ENCODE data around the gene CPZ. TPM values are rescaled to one million over a fixed set of nuclear protein-coding genes. Genes with fewer than 3 reads are reported as not detected.
"Not testable (repeated sequence)": the region's sequence is repeated elsewhere in the genome, so short reads cannot be mapped to it uniquely, and the experiment has no call there.

CPZ gene
- total RNA-seq, 4 donors from 2014 or later = 0.32 to 4.2 (median 2.1) TPM

GRCh38 chr4:8634773-8635172 is 42.2 kb downstream of the CPZ start:
- not testable (repeated sequence) for H3K36me3 ChIP-seq, H3K4me1 ChIP-seq, H3K27me3 ChIP-seq, H3K9me3 ChIP-seq, H3K27ac ChIP-seq, H3K4me3 ChIP-seq
- DNase-seq (ENCODE audit: low spot score in 2 of 2) = peak in 1 of 2 donors; percentile 21
- 64% methylated on average over 7 of the region's 11 CpGs for WGBS

GRCh38 chr4:8635897-8636554 is 43.5 kb downstream of the CPZ start:
- not testable (repeated sequence) for H3K4me1 ChIP-seq; DNase-seq (ENCODE audit: low spot score in 2 of 2); H3K9me3 ChIP-seq; H3K36me3 ChIP-seq; H3K4me3 ChIP-seq; H3K27ac ChIP-seq; H3K27me3 ChIP-seq
- no CpG with 5 or more reads among the region's 29 CpGs for WGBS

- H3K4me3 ChIP-seq = no peak overlapping the region
- DNase-seq (ENCODE audit: low spot score in 2 of 2) = peak in 1 of 2 donors; percentile 36
- no peaks in the 10 kb centered on the region for H3K36me3 ChIP-seq
- H3K9me3 ChIP-seq = no peaks in the 10 kb centered on the region
- H3K4me1 ChIP-seq = no peaks in the 10 kb centered on the region
- WGBS = 97% methylated on average over 2 of the region's 2 CpGs
- TF ChIP-seq POLR2A (IDR thresholded peaks at IDR 0.05) (no peak), CTCF (IDR thresholded peaks at IDR 0.05) (no peak), POLR2AphosphoS5 (IDR thresholded peaks at IDR 0.05) (no peak), EP300 (IDR thresholded peaks at IDR 0.05) (no peak)
- no peak overlapping the region for H3K27ac ChIP-seq
- peaks cover 9% of the 10 kb centered on the region for H3K27me3 ChIP-seq
These were observed 45.0 kb downstream of the CPZ start for GRCh38 chr4:8637456-8637984.

GRCh38 chr4:8639021-8639420 is 46.5 kb downstream of the CPZ start:
- no peak overlapping the region for H3K27ac ChIP-seq
- H3K4me3 ChIP-seq = no peak overlapping the region
- no peak for TF ChIP-seq CTCF (IDR thresholded peaks at IDR 0.05)
- TF ChIP-seq POLR2A (IDR thresholded peaks at IDR 0.05) = no peak
- no peak for TF ChIP-seq EP300 (IDR thresholded peaks at IDR 0.05)
- no peak for TF ChIP-seq POLR2AphosphoS5 (IDR thresholded peaks at IDR 0.05)
- 66% methylated on average over 10 of the region's 10 CpGs for WGBS
- H3K27me3 ChIP-seq = peaks cover 9% of the 10 kb centered on the region
- no peaks in the 10 kb centered on the region for H3K4me1 ChIP-seq
- DNase-seq (ENCODE audit: low spot score in 2 of 2) = peak; percentile 18 to 48
- no peaks in the 10 kb centered on the region for H3K9me3 ChIP-seq
- no peaks in the 10 kb centered on the region for H3K36me3 ChIP-seq

GRCh38 chr4:8639777-8640720 is 47.5 kb downstream of the CPZ start:
- Histone ChIP-seq H3K36me3 (no peaks in the 10 kb centered on the region), H3K4me3 (no peak overlapping the region), H3K4me1 (no peaks in the 10 kb centered on the region), H3K27ac (no peak overlapping the region), H3K9me3 (no peaks in the 10 kb centered on the region), H3K27me3 (peaks cover 9% of the 10 kb centered on the region)
- TF ChIP-seq POLR2A (IDR thresholded peaks at IDR 0.05) (no peak), CTCF (IDR thresholded peaks at IDR 0.05) (no peak), POLR2AphosphoS5 (IDR thresholded peaks at IDR 0.05) (no peak), EP300 (IDR thresholded peaks at IDR 0.05) (no peak)
- 89% methylated on average over 22 of the region's 26 CpGs for whole genome bisulfite sequencing
- DNase-seq (ENCODE audit: low spot score in 2 of 2) = peak; percentile 36 to 65

GRCh38 chr4:8640816-8641215 is 48.3 kb downstream of the CPZ start:
- H3K9me3 ChIP-seq = no peaks in the 10 kb centered on the region
- H3K27me3 ChIP-seq = peaks cover 9% of the 10 kb centered on the region
- no peaks in the 10 kb centered on the region for H3K36me3 ChIP-seq
- WGBS = 92% methylated on average over 11 of the region's 11 CpGs
- no peak overlapping the region for H3K27ac ChIP-seq
- peak in 1 of 2 donors; percentile 60 for DNase-seq (ENCODE audit: low spot score in 2 of 2)
- H3K4me1 ChIP-seq = no peaks in the 10 kb centered on the region
- no peak overlapping the region for H3K4me3 ChIP-seq
- TF ChIP-seq POLR2A (IDR thresholded peaks at IDR 0.05) (no peak), POLR2AphosphoS5 (IDR thresholded peaks at IDR 0.05) (no peak), CTCF (IDR thresholded peaks at IDR 0.05) (no peak), EP300 (IDR thresholded peaks at IDR 0.05) (no peak)

All from suprapubic skin (tissue), 4 donors.